Transverse colon (tissue), 4 donors: ENCODE results near the gene KCTD21.

ENCODE experiments used
- POLR2A ChIP-seq: fragments of 450-650 bp; IDR thresholded peaks from one replicate; pipeline ENCODE4 v1.6.1; 2016; ENCODE audit warnings: antibody characterized with exemption, mild to moderate bottlenecking, moderate library complexity
- POLR2AphosphoS5 ChIP-seq, 3 donors: sonication (generic); formaldehyde crosslinking; IDR thresholded peaks; one replicate each; pipeline ENCODE4 v1.6.1; 2016; ENCODE audit warnings: antibody characterized with exemption in 3 of 3
- TF ChIP-seq, protein P1 (sequence below), 5 experiments: fragments of 200-600 bp in 3 of 5; fragments of 450-650 bp in 2 of 5; sonication (generic) in 3 of 5; IDR thresholded peaks; 1 replicate in 2 of 5; 2 replicates in 3 of 5; pipeline ENCODE4 v1.5.1; 2016 to 2017; ENCODE audit warnings: antibody characterized with exemption in 5 of 5, inconsistent platforms in 3 of 5, mild to moderate bottlenecking in 2 of 5, moderate library complexity in 1 of 5

- TF ChIP-seq, protein P1, sequence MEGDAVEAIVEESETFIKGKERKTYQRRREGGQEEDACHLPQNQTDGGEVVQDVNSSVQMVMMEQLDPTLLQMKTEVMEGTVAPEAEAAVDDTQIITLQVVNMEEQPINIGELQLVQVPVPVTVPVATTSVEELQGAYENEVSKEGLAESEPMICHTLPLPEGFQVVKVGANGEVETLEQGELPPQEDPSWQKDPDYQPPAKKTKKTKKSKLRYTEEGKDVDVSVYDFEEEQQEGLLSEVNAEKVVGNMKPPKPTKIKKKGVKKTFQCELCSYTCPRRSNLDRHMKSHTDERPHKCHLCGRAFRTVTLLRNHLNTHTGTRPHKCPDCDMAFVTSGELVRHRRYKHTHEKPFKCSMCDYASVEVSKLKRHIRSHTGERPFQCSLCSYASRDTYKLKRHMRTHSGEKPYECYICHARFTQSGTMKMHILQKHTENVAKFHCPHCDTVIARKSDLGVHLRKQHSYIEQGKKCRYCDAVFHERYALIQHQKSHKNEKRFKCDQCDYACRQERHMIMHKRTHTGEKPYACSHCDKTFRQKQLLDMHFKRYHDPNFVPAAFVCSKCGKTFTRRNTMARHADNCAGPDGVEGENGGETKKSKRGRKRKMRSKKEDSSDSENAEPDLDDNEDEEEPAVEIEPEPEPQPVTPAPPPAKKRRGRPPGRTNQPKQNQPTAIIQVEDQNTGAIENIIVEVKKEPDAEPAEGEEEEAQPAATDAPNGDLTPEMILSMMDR (IDR thresholded peaks at IDR 0.05) = no peak
- no peak for TF ChIP-seq POLR2A
- TF ChIP-seq POLR2AphosphoS5 (IDR thresholded peaks at IDR 0.05) = no peak
Observed at GRCh38 chr11:78202733-78203167, 14.3 kb upstream of the KCTD21 start.
